CD14-positive monocyte (primary cell): ENCODE data around the gene FXYD2. TPM values are rescaled to one million over a fixed set of nuclear protein-coding genes. Genes with fewer than 3 reads are reported as not detected.

Experiments
- DNase-seq, 3 donors: peaks; one replicate each; pipeline ENCODE4 v3.0.0-alpha.2; 2011 to 2022
- H2AFZ ChIP-seq: 2 replicates; pipeline ENCODE4 v1.6.0; 2012; ENCODE audit warnings: mild to moderate bottlenecking, low read depth, low read length, inconsistent platforms; ENCODE audit not compliant: insufficient read depth, poor library complexity, severe bottlenecking
- H3K27ac ChIP-seq, 2 donors: 1 replicate in 1 of 2; 2 replicates in 1 of 2; pipeline ENCODE4 v1.5.1; 2012 to 2013; ENCODE audit warnings: low read length in 2 of 2, control low read depth in 1 of 2, inconsistent platforms in 1 of 2, low read depth in 1 of 2, mild to moderate bottlenecking in 1 of 2
- H3K27me3 ChIP-seq, 2 donors: one replicate each; pipeline versions ENCODE4 v1.6.0 to v1.6.1; 2011 to 2013; ENCODE audit warnings: low read length in 2 of 2; ENCODE audit not compliant: control insufficient read depth in 2 of 2, insufficient read depth in 2 of 2
- H3K36me3 ChIP-seq, 2 donors: replicated peaks in 1 of 2; 1 replicate in 1 of 2; 2 replicates in 1 of 2; pipeline versions ENCODE4 v1.5.1 to v1.6.1; 2012 to 2013; ENCODE audit warnings: low read length in 2 of 2, control low read depth in 1 of 2, inconsistent platforms in 1 of 2, mild to moderate bottlenecking in 1 of 2; ENCODE audit not compliant: insufficient read depth in 2 of 2, control insufficient read depth in 1 of 2
- H3K4me1 ChIP-seq, 2 donors: 1 replicate in 1 of 2; 2 replicates in 1 of 2; pipeline versions ENCODE4 v1.5.1 to v1.6.1; 2012 to 2013; ENCODE audit warnings: low read length in 2 of 2, control low read depth in 1 of 2, inconsistent platforms in 1 of 2, mild to moderate bottlenecking in 1 of 2, moderate library complexity in 1 of 2; ENCODE audit not compliant: insufficient read depth in 2 of 2, control insufficient read depth in 1 of 2
- H3K4me2 ChIP-seq: replicated peaks from 2 replicates; pipeline ENCODE3; 2012; ENCODE audit warnings: low read length, moderate library complexity, mild to moderate bottlenecking; ENCODE audit not compliant: poor library complexity, severe bottlenecking; ENCODE audit errors: extremely low read depth
- H3K4me3 ChIP-seq, 3 experiments: fragments of 200-600 bp in 1 of 3; sonication (generic) in 1 of 3; replicated peaks in 1 of 3; 1 replicate in 2 of 3; 2 replicates in 1 of 3; pipeline ENCODE4 v1.5.1; 2011 to 2013; ENCODE audit warnings: low read length in 3 of 3, mild to moderate bottlenecking in 3 of 3, control low read depth in 2 of 3, low read depth in 2 of 3, inconsistent platforms in 1 of 3, moderate library complexity in 1 of 3
- H3K79me2 ChIP-seq: 2 replicates; pipeline ENCODE4 v1.6.0; 2012; ENCODE audit warnings: mild to moderate bottlenecking, control low read depth, inconsistent platforms, low read length, moderate library complexity; ENCODE audit not compliant: insufficient read depth
- H3K9ac ChIP-seq: 2 replicates; pipeline ENCODE4 v1.6.0; 2017; ENCODE audit warnings: low read length, mild to moderate bottlenecking; ENCODE audit not compliant: insufficient read depth, poor library complexity, severe bottlenecking
- H3K9me3 ChIP-seq, 2 donors: replicated peaks in 1 of 2; 1 replicate in 1 of 2; 2 replicates in 1 of 2; pipeline versions ENCODE4 v1.5.1 to v1.6.1; 2012 to 2013; ENCODE audit warnings: low read length in 2 of 2, control low read depth in 1 of 2; ENCODE audit not compliant: control insufficient read depth in 1 of 2, insufficient read depth in 1 of 2
- H4K20me1 ChIP-seq: 2 replicates; pipeline ENCODE4 v1.6.0; 2012; ENCODE audit warnings: mild to moderate bottlenecking, low read length, control low read depth, moderate library complexity; ENCODE audit not compliant: insufficient read depth
- H3K27ac Mint-ChIP-seq, 7 donors: one replicate each; pipeline ENCODE4 v1.8.0; 2020; ENCODE audit warnings: mild to moderate bottlenecking in 7 of 7, mixed read lengths in 7 of 7, moderate library complexity in 6 of 7, inconsistent platforms in 2 of 7
- H3K27me3 Mint-ChIP-seq, 3 donors: one replicate each; pipeline ENCODE4 v1.8.0; 2021 to 2022; ENCODE audit warnings: low read depth in 3 of 3, mild to moderate bottlenecking in 3 of 3, mixed read lengths in 3 of 3, moderate library complexity in 3 of 3, inconsistent platforms in 1 of 3
- H3K36me3 Mint-ChIP-seq, 2 donors: one replicate each; pipeline ENCODE4 v1.8.0; 2020; ENCODE audit warnings: mixed read lengths in 2 of 2, inconsistent platforms in 1 of 2, mild to moderate bottlenecking in 1 of 2
- H3K4me1 Mint-ChIP-seq: one replicate; pipeline ENCODE4 v1.8.0; 2020; ENCODE audit warnings: mild to moderate bottlenecking, mixed read lengths
- H3K4me3 Mint-ChIP-seq, 2 donors: one replicate each; pipeline ENCODE4 v1.8.0; 2020; ENCODE audit warnings: mild to moderate bottlenecking in 2 of 2, mixed read lengths in 2 of 2, moderate library complexity in 1 of 2
- H3K9me3 Mint-ChIP-seq, 7 donors: one replicate each; pipeline ENCODE4 v1.8.0; 2020 to 2022; ENCODE audit warnings: mixed read lengths in 7 of 7, mild to moderate bottlenecking in 6 of 7, moderate library complexity in 6 of 7, inconsistent platforms in 2 of 7
- WGBS: methylation state at CpG from one replicate; pipeline ENCODE4 v1.1.5; 2013; ENCODE audit warnings: missing lambda C conversion rate; ENCODE audit not compliant: insufficient coverage; 5-methylcytosine and 5-hydroxymethylcytosine counted together
- intact Hi-C, 2 donors: fragments of 100-400 bp; cut with micrococcal nuclease; formaldehyde crosslinking; loops; one replicate each; pipeline versions ENCODE4 v1.15.0 to v1.15.1; 2023
- polyA plus RNA-seq, 3 donors: library from polyadenylated mRNA; depleted of rRNA in 1 of 3; unstranded in 2 of 3; stranded (reverse) in 1 of 3; fragments of 300-500 nt in 2 of 3; fragments of >200 nt in 1 of 3; fragmentation: Illumina TruSeq in 2 of 3; gene quantifications; 1 replicate in 2 of 3; 2 replicates in 1 of 3; pipeline ENCODE4 v1.2.3, GENCODE V29; 2012 to 2021
- TF ChIP-seq, protein P1 (sequence below): fragments of 200-600 bp; IDR thresholded peaks from one replicate; pipeline ENCODE4 v1.8.0; 2022; ENCODE audit warnings: antibody characterized with exemption, mild to moderate bottlenecking

FXYD2 gene
- polyA plus RNA-seq, 3 donors, result 0.96 to 4.4 (median 2.5) TPM

DNA sequence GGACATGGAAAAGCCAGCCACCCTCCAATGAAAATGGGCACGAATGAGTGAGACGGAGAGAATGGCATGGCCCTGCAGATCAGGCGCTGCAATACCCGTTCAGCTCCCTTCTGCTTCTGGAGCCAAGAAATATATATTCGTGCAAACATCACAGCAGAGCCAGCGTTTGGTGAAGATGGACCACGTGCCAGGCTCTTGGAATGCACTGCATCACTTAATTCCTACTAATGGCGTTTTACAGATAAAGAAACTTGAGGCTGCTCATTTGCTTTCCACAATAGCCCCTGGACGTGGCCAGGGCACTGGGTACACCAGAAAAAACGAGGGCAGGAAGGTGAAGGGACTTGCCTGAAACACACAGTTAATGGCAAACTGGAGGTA, 1.6 kb upstream of the FXYD2 start:
- Histone ChIP-seq H3K27ac (no peak overlapping the region), H3K36me3 (no peaks in the 10 kb centered on the region), H3K4me1 (peaks cover 76 to 80% of the 10 kb centered on the region in 2 donors), H3K4me2 (no peak overlapping the region), H3K9me3 (no peaks in the 10 kb centered on the region), H3K27me3 (no peaks in the 10 kb centered on the region), H4K20me1 (no peaks in the 10 kb centered on the region), H3K4me3 (no peak overlapping the region), H2AFZ (no peak overlapping the region), H3K79me2 (no peaks in the 10 kb centered on the region), H3K9ac (no peak overlapping the region)
- Mint-ChIP-seq H3K9me3 (peaks cover 0 to 2% (median 0%) of the 10 kb centered on the region in 7 donors), H3K36me3 (no peaks in the 10 kb centered on the region), H3K27ac (peak overlapping the region in 3 of 7 donors; percentile 1 to 81 (median 42)), H3K27me3 (peaks cover 0 to 1% (median 0%) of the 10 kb centered on the region in 3 donors), H3K4me3 (no peak overlapping the region), H3K4me1 (peaks cover 84% of the 10 kb centered on the region)
- TF ChIP-seq, protein P1, sequence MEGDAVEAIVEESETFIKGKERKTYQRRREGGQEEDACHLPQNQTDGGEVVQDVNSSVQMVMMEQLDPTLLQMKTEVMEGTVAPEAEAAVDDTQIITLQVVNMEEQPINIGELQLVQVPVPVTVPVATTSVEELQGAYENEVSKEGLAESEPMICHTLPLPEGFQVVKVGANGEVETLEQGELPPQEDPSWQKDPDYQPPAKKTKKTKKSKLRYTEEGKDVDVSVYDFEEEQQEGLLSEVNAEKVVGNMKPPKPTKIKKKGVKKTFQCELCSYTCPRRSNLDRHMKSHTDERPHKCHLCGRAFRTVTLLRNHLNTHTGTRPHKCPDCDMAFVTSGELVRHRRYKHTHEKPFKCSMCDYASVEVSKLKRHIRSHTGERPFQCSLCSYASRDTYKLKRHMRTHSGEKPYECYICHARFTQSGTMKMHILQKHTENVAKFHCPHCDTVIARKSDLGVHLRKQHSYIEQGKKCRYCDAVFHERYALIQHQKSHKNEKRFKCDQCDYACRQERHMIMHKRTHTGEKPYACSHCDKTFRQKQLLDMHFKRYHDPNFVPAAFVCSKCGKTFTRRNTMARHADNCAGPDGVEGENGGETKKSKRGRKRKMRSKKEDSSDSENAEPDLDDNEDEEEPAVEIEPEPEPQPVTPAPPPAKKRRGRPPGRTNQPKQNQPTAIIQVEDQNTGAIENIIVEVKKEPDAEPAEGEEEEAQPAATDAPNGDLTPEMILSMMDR, result no peak
- intact Hi-C loops, result no loop called here
- no peak for DNase-seq
- 86% methylated on average over 8 of the region's 10 CpGs for WGBS

DNA sequence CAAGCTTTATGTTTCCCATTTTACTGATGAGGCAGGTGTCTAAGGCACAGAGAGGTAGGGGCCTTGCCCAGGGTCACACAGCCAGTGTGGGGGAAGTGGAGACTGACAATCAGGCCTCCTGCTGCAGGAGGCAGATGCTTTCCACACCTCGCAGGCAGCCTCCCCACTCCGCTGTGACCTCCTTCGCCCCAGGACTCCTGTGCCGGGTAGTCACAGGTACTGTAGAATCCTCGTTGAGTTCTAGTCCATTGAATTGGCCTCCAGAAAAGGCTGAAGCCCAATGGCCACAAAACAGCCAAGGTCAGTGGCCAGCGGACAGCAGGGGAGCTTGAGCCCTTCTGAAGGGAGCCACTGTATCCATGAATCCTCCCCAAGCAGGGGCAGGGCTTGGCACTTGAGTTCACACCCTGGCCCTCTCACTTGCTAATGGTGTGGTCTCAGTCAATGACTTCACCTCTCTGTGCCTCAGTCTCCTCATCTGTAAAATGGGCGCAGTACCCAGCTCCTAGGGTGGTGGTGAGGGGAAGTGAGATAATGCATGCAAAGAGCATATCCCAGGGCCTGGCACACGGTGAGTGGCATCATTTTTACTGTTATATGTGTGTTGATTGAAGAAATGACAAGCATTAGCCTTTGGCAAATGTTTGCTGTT, 1.1 kb upstream of the FXYD2 start:
- Mint-ChIP-seq H3K36me3 (no peaks in the 10 kb centered on the region), H3K9me3 (peaks cover 0 to 2% (median 0%) of the 10 kb centered on the region in 7 donors), H3K4me1 (peaks cover 79% of the 10 kb centered on the region), H3K4me3 (no peak overlapping the region), H3K27ac (peak overlapping the region in 6 of 7 donors; percentile 56 to 92 (median 86)), H3K27me3 (peaks cover 0 to 1% (median 0%) of the 10 kb centered on the region in 3 donors)
- H3K4me3 ChIP-seq, result peak overlapping the region in 1 of 3 experiments; percentile 49
- no peaks in the 10 kb centered on the region for H3K36me3 ChIP-seq
- WGBS, result 93% methylated on average over 6 of the region's 8 CpGs
- DNase-seq, result peak in 1 of 3 donors; percentile 2
- no peak overlapping the region for H3K9ac ChIP-seq
- H3K27me3 ChIP-seq, result no peaks in the 10 kb centered on the region
- no peak overlapping the region for H2AFZ ChIP-seq
- H3K9me3 ChIP-seq, result no peaks in the 10 kb centered on the region
- peak overlapping the region; percentile 82 to 89 for H3K27ac ChIP-seq
- TF ChIP-seq, protein P1, result no peak
- peak overlapping the region; percentile 66 for H3K4me2 ChIP-seq
- H3K79me2 ChIP-seq, result no peaks in the 10 kb centered on the region
- H3K4me1 ChIP-seq, result peaks cover 71 to 75% of the 10 kb centered on the region in 2 donors
- no peaks in the 10 kb centered on the region for H4K20me1 ChIP-seq
- intact Hi-C loops, result no loop called here
